ENCODE measurements around the gene SAMD7.

GRCh38 chr3:169970847-169971246 lies 59.5 kb downstream of the SAMD7 start:
- TF ChIP-seq CTCF (IDR thresholded peaks at IDR 0.05) (no peak), POLR2A (IDR thresholded peaks at IDR 0.05) (no peak)
